Pancreas (tissue), 10 donors: ENCODE measurements around the gene IL15. TPM values are rescaled to one million over a fixed set of nuclear protein-coding genes. Genes with fewer than 3 reads are reported as not detected.
A peak's percentile ranks its signal among the peaks of the same experiment; 100 is the strongest.
"Not testable (repeated sequence)": the region's sequence is repeated elsewhere in the genome, so short reads cannot be mapped to it uniquely, and the experiment has no call there.

Experiments
- ATAC-seq, 4 donors: fragments of 200-7000 bp; cut with Tn5 transposase; one replicate each; pipeline versions ENCODE4 v1.8.0 to v1.9.1; 2020; ENCODE audit warnings: mild to moderate bottlenecking in 4 of 4, moderate library complexity in 4 of 4
- DNase-seq, 6 donors: peaks; one replicate each; pipeline ENCODE4 v3.0.0-alpha.2; 2020
- FAIRE-seq: peaks from 2 replicates; lab custom pipeline; 2012; peaks lifted over from hg19 to GRCh38; lab: Jason Lieb, UNC
- H3K27ac ChIP-seq, 4 donors: fragments of 200-600 bp; sonication (generic); 1 replicate in 3 of 4; 2 replicates in 1 of 4; pipeline versions ENCODE4 v1.5.0 to v1.8.0; 2020
- H3K27me3 ChIP-seq, 4 donors: fragments of 200-600 bp; one replicate each; pipeline ENCODE4 v1.8.0; 2021
- H3K36me3 ChIP-seq, 3 donors: fragments of 200-600 bp; sonication (generic) in 1 of 3; one replicate each; pipeline versions ENCODE4 v1.5.0 to v1.8.0; 2020 to 2021
- H3K4me1 ChIP-seq, 3 donors: fragments of 200-600 bp; one replicate each; pipeline ENCODE4 v1.8.0; 2021
- H3K4me3 ChIP-seq, 4 donors: fragments of 200-600 bp; sonication (generic) in 2 of 4; one replicate each; pipeline versions ENCODE4 v1.5.0 to v1.8.0; 2020 to 2021
- H3K9me3 ChIP-seq, 4 donors: fragments of 200-600 bp; one replicate each; pipeline ENCODE4 v1.8.0; 2021
- CTCF ChIP-seq, 4 donors: fragments of 200-600 bp; sonication (generic) in 3 of 4; IDR thresholded peaks; one replicate each; pipeline versions ENCODE4 v1.5.0 to v1.8.0; 2021; ENCODE audit warnings: antibody characterized with exemption in 4 of 4
- WGBS, 2 donors: extraction: QIAGEN DNeasy Blood & Tissue Kit; methylation state at CpG; one replicate each; pipeline ENCODE4 v1.1.7; 2013; 5-methylcytosine and 5-hydroxymethylcytosine counted together
- intact Hi-C, 3 donors: fragments of 100-400 bp; cut with DNase I; formaldehyde crosslinking; loops; one replicate each; pipeline versions ENCODE4 v1.11.1 to v1.14.2; 2022
- polyA plus RNA-seq, 2 donors: library from polyadenylated mRNA; stranded (reverse); fragments of 200-250 nt; gene quantifications; one replicate each; pipeline ENCODE4 v1.2.3, GENCODE V29; 2013
- total RNA-seq, 6 donors: library from RNA; stranded (reverse); fragmentation: NEBNext Ultra II Directional in 4 of 6; extraction: Animal tissue kit (Norgen Biotek cat#: 25700) in 4 of 6; gene quantifications; one replicate each; pipeline versions ENCODE4 v1.2.1 to v1.2.4, GENCODE V29; 2021 to 2023
- donor health status: healthy with polysubstance abuse.
- donor health status: DM: no; HTN: no; CAD: no; lungs with moderate emphysema.
- donor health status: DM: no; HTN: no; CAD: no.
- donor health status: control.
- donor health status: control.
- donor health status: Bipolar disorder and iron deficiency.
- donor health status: DM: yes; HTN: yes; CAD: no.
- donor health status: DM: no; HTN: no; CAD: no.
- donor health status: DM: no; HTN: no; CAD: no.
- donor health status: DM: yes; HTN: yes; CAD: no.

Gene IL15
- total and polyA plus RNA-seq, 8 donors = 0.44 to 4.0 (median 2.2) TPM

GRCh38 chr4:141680060-141680459 lies 43.7 kb downstream of the IL15 start:
- Histone ChIP-seq H3K36me3 (no peaks in the 10 kb centered on the region), H3K4me3 (no peak overlapping the region), H3K27ac (no peak overlapping the region), H3K27me3 (no peaks in the 10 kb centered on the region), H3K4me1 (no peaks in the 10 kb centered on the region), H3K9me3 (no peaks in the 10 kb centered on the region)
- intact Hi-C loops = no loop called here
- no peak for DNase-seq
- no peak for ATAC-seq
- FAIRE-seq = no peak
- no peak for TF ChIP-seq CTCF (IDR thresholded peaks at IDR 0.05)
- WGBS, 2 donors = 68 to 69% methylated on average over 4 of the region's 4 CpGs

- H3K9me3 ChIP-seq = no peaks in the 10 kb centered on the region
- peaks cover 0 to 13% (median 6%) of the 10 kb centered on the region in 3 donors for H3K4me1 ChIP-seq
- DNase-seq (no peak), FAIRE-seq (no peak), ATAC-seq (no peak)
- no peaks in the 10 kb centered on the region for H3K27me3 ChIP-seq
- WGBS, 2 donors = 55 to 62% methylated on average over 3 of the region's 3 CpGs
- H3K4me3 ChIP-seq = no peak overlapping the region
- TF ChIP-seq CTCF (IDR thresholded peaks at IDR 0.05) = no peak
- H3K36me3 ChIP-seq = no peaks in the 10 kb centered on the region
- intact Hi-C loops = no loop called here
- H3K27ac ChIP-seq = no peak overlapping the region
Observed at GRCh38 chr4:141684785-141685184, 48.4 kb downstream of the IL15 start.

- Histone ChIP-seq H3K4me3 (no peak overlapping the region), H3K27ac (peak overlapping the region in 2 of 4 donors; percentile 13 to 55), H3K27me3 (no peaks in the 10 kb centered on the region), H3K4me1 (peaks cover 0 to 13% (median 6%) of the 10 kb centered on the region in 3 donors), H3K36me3 (no peaks in the 10 kb centered on the region), H3K9me3 (no peaks in the 10 kb centered on the region)
- intact Hi-C loops = no loop called here
- FAIRE-seq (no peak), ATAC-seq (peak in 2 of 4 donors; percentile 24 to 75), DNase-seq (no peak)
- no peak for TF ChIP-seq CTCF (IDR thresholded peaks at IDR 0.05)
- 77 to 78% methylated on average over 8 of the region's 8 CpGs for WGBS, 2 donors
Observed at GRCh38 chr4:141686146-141686775, 49.9 kb downstream of the IL15 start.

GRCh38 chr4:141686879-141687278 lies 50.5 kb downstream of the IL15 start:
- ATAC-seq = peak; percentile 38 to 88 (median 56)
- Histone ChIP-seq H3K4me3 (no peak overlapping the region), H3K36me3 (no peaks in the 10 kb centered on the region), H3K27ac (peak overlapping the region in 1 of 4 donors; percentile 55), H3K27me3 (no peaks in the 10 kb centered on the region), H3K4me1 (peaks cover 0 to 13% (median 6%) of the 10 kb centered on the region in 3 donors), H3K9me3 (no peaks in the 10 kb centered on the region)
- FAIRE-seq = peak; percentile 9
- intact Hi-C loops = no loop called here
- TF ChIP-seq CTCF (IDR thresholded peaks at IDR 0.05) = no peak
- DNase-seq = peak in 2 of 6 donors; percentile 26 to 40

- intact Hi-C loops, H3K27ac ChIP-seq, ATAC-seq, H3K4me3 ChIP-seq, FAIRE-seq, H3K27me3 ChIP-seq, H3K9me3 ChIP-seq, H3K36me3 ChIP-seq: not testable (repeated sequence)
- peak in 1 of 6 donors; percentile 46 for DNase-seq
- H3K4me1 ChIP-seq = peaks cover 0 to 13% (median 6%) of the 10 kb centered on the region in 3 donors
- 96% methylated on average over 23 to 29 of the region's 29 CpGs for WGBS, 2 donors
Observed at GRCh38 chr4:141689726-141690296, 53.4 kb downstream of the IL15 start.

GRCh38 chr4:141691247-141691646 lies 54.9 kb downstream of the IL15 start:
- H3K27me3 ChIP-seq, ATAC-seq, H3K27ac ChIP-seq, H3K4me3 ChIP-seq, DNase-seq, H3K36me3 ChIP-seq, FAIRE-seq, H3K9me3 ChIP-seq, intact Hi-C loops: not testable (repeated sequence)
- WGBS, 2 donors = 81 to 83% methylated on average over 1 of the region's 1 CpG
- H3K4me1 ChIP-seq = peaks cover 0 to 12% (median 6%) of the 10 kb centered on the region in 3 donors
